Ecto neural progenitor cell (in vitro differentiated cells): ENCODE results near the gene STOML1.
"Not testable (repeated sequence)": the region's sequence is repeated elsewhere in the genome, so short reads cannot be mapped to it uniquely, and the experiment has no call there.

Source experiments
- DNase-seq: peaks from one replicate; pipeline ENCODE4 v3.0.0-alpha.2; 2018; ENCODE audit warnings: low spot score

STOML1 gene

DNA sequence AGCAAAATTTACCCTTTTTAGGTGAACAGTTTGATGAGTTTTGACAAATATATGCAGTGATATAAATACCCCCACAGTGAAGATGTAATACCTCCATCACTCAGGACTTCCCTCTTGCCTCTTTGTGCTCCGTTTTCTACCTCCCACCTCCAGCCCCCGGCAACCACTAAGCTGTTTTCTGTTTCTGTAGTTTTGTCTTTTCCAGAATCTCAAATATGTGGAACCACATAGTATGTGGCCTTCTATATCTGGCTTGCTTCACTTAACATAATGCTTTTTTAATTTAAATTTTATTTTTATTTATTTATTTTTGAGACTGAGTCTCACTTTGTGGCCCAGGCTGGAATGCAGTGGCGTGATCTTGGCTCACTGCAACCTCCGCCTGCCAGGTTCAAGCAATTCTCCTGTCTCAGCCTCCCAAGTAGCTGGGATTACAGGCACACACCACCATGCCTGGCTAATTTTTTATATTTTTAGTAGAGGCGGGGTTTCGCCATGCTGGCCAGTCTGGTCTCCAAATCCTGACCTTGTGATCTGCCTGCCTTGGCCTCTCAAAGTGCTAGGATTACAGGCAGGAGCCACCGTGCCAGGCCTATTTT lies 31.5 kb downstream of the STOML1 start:
- DNase-seq, result not testable (repeated sequence)

DNA sequence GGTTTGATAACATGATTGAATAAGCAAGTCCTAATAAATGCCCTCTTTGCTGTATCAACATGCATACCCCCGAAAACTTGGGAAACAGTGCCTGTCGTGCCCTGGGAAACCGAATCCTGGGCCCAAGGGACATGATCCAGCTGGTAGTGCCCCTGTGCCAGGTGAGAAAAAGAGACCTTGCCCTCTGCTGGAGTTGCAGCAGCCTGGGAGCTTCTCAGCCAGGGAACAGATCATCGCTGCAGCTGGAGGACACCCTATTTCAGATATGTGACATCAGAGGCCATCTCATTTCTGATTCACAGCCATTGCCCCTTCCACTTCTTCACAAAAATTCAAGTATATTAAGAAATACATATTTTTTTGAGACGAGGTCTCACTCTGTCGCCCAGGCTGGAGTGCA lies 32.3 kb downstream of the STOML1 start:
- no peak for DNase-seq

DNA sequence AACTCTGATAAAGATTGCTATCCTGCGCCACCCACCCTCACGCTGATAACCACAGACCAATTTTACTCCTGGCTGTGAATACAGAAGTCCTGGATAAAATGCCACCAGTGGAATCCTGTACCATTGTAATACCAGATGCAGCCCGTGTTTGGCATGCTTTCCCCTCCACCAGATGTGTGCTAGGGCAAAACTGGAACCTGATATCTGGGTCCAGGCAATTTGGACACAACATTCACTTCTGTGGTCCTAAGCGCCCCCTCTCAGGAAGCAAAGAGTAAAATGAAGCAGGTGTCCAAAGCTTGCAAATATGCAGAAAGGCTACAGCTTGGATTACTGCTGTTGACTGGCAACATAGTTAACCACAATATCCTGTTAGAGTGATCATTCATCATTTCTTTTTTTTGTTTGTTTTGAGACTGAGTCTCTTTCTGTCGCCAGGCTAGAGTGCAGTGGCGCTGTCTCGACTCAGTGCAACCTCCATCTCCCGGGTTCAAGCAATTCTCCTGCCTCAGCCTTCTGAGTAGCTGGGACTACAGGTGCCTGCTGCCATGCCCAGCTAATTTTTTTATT lies 33.0 kb downstream of the STOML1 start:
- DNase-seq, result no peak

DNA sequence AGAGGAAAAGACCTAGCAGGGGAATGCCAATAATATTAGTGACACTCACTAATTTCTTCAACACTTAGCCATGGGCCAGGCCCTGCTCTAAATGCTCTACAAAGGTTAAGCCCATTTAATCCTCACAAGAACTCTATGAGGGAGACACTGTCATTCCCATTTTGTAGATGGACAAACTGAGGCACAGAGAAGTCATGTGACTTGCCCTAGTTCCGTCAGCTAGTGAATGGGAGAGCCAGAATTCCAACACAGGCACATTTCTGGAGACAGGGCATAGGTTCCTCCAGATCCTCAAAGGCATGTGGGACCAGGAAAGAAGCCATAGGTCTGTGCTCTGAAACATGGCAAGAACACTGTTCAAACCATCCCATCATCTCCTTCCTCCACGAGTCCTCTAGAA lies 34.3 kb downstream of the STOML1 start:
- no peak for DNase-seq

DNA sequence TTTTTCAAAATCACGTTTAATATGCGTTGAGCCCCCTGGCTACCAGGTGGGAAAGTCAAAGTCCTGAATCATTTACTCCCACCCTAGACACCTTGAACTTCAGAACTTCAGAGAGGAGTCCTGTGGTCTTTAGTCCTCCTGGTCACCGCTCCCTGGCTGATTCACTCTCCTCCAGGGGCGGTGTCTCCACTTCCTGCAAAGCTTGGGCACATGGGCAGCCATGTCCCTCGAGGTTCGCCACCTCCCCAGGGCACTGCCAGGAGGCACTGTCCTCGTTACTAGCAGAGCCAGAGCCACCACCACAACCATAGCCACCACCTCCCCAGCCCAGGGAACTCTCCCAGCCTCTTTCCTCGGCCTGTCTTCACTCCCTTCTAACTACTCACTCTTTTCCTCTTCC lies 34.8 kb downstream of the STOML1 start:
- no peak for DNase-seq

DNA sequence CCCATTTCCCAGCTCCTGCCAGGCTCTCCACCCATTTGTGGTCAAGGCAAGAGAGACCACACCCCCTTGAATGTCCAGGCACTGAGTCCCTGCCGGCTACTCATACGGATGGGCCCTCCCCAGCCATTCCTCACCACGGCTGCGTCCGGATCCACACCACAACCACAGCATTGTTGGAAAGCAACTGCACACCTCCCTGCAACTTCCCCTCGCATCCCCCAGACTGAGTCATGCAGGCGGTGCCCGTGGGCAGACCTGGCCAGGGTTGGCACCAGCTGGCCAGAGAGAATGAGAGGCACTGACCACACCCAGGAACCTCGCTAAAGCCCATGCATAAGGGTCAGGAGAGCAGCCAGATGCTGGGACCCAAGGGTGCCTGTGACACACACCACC lies 35.4 kb downstream of the STOML1 start:
- DNase-seq, result no peak

DNA sequence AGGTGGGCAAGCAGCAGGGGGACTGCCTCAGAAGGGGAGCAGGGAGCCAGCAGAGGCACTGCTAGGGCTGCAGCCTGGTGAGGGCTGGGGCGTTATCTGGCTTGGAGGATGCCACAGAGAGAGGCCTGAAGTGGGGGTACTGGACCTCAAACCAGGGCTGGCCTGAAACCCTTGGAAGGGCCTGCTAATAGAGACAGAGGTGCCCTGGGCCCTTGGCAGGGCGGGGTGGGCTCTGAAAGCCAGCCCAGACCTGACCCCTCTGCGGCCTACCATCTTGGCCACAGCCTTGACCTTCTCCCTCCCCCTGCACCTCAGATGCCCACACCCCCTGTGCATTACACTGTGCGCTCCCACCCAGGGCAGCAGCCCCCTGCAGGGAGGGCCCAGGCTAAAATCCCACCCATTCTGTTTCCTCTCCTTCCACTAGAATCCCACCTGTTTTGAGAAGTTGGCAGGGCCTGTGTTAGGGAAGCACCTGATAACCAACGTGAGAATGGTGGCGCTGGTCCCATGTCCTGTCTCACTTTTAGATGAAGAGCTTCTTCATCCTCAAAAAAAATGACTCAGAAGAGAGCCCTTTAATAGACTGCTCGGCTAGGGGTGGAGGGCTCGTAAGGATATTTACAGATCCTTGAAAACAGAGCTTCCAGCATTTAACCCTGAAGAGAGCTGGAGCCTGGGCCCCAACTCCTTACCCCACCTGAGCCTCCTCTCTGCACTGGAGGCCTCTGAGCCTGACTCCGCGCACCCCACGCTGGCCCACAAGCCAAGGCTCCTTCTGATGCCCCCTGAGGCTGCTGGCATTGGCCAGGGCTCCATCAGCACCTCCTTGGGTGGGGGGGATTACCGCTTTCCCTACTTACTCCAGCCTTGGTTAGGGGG lies 36.0 kb downstream of the STOML1 start:
- DNase-seq, result no peak

DNA sequence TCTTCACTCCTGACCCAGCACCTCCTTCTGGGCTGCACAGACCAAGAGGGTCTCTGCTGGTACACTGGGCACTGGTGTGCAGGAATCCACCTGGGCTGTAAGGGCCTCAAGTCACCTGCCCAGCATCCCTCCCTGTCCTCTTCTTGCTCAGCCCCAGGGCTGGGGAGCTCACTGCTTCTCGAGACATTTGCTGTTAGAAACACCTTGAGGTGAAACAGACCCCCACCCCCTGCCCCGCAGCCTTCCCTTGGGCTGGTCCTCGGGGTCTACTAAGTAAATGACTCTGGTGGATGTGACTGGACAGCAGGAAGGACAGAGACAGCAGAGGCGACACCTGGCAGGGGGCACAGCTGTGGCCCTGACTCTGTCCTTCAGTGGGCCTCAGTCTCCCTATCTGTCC lies 36.8 kb downstream of the STOML1 start:
- no peak for DNase-seq

DNA sequence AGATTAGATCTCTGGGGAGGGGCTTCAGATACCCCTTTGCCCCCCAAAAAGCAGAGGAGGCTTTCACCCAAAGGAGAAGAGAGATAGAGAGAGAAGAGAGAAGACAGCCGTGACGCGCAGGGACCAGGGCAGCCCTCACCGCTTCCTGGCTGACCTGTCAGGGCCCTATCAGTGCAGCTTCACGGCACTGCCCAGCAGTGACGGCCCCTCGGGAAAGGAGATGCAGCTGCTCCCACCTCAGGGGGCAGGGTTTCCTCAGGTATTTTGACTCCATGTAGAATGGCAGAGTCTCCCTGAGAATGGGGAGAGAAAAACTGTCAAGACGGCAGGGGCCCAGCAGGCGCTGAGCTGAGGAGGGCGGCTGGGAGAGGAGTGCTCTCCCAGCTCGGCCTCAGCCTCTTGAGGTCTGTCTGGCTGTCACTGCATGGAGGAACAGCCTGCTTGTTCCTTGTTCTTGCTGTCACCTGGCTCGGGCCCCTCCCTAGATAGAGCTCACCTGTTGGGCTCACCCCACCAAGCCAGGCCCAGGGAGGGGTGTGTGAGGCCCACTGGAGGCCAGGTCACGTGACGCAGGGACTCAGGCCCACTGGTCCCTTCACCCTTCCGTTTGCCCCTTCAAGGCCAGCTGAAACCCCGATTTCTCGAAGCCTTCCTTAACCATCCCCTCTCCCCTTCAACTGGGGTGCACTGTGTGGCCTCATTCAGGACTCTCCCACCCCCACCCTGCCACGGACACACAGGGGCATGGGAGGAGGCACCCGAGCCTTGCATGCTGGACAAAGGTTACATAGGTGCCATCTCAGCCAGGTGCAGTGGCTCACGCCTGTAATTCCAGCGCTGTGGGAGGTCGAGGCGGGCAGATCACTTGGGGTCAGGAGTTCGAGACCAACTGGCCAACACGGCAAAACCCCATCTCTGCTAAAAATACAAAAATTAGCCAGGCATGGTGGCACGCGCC lies 37.6 kb downstream of the STOML1 start:
- DNase-seq, result no peak

DNA sequence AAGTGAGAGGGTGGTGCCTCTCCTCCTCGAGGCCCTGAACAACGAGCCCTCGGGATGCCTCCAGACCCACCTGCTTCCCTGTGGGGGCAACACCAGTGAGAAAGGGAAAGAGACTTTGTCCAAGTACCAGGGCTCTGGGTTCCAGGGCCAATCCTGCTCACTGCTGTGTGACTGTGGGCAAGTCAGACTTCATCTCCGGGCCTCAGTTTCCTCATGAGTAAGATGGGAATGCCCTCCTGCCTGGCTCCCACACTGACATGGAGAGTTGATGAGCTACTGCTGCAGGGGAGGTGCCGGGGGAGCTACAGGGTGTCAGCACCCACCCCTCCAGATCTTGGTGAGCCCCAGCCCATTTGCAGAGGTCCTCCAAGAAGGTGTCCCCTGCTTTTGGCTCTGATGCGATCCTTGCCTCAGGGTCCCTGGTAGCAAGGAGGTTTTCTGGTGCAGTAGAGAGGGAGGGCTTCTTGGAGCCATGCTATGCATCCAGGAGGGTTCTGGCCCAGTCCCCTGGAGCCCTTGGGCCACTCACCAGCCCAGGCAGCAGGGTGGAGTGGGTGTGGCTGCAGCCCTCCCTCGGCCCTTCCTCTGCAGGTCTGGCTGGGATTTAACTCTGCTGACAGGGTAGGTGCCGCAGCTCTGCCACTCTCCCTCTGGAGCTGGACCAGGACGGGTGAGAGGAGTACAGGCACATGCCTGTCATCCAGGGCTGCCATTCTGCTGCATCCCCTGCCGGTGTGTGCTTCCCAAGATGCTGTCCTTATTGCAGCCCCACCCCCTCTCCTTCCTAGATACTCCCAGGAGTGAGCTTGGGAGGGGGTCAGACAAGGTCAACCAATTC lies 39.0 kb downstream of the STOML1 start:
- DNase-seq, result no peak

DNA sequence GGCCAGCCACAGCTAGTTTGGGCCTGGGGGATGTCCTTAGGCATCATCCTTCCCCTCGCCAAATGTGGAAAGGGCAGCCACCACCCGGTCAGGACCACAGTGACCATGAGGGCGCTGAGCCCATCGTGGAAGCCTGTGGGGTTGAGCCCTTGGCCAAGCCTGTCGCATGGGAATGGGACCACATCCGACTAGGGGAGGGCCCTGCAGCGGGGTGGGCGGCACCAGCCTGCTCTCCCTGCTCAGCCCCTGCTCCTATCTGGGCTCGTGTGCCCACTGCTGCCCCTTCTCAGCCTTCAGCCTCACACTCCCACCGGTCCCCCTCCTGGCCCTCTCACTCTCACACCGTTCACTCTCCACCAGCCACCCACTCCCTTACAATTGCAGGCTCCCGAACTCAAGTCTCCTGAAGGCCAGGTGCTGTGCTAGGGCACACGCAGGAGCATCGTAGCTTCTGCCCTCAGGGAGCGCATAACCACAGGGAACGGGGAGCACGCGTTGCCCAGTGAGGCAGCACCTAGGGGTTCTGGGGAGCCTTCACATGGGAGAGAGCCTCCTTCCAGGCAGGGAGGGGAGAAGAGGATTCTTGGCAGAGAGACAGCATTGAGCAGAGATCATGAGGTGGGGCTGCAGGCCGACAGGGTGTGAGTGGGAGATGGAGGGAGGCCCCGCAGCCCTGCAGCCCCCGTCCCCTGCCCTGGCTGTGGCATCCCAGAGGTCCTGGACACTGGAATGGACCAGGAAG lies 39.8 kb downstream of the STOML1 start:
- DNase-seq, result no peak

DNA sequence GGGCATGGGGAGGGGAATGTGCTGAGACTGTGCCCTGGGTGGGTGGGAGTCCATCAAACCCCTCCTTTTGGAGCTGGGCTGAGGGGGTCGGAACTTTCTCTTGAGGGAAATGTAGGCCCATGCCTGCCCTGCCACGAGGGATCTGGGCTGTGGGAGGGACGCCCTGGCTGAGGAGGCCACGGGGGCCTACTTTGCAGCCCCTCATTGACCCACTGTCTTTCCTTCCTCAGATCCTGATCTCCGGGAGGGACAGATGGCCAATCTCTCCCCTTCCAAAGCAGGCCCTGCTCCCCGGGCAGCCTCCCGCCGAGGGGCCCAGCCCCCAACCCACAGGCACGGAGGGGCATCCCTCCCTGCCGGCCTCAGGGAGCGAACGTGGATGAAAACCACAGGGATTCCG lies 40.5 kb downstream of the STOML1 start:
- no peak for DNase-seq

DNA sequence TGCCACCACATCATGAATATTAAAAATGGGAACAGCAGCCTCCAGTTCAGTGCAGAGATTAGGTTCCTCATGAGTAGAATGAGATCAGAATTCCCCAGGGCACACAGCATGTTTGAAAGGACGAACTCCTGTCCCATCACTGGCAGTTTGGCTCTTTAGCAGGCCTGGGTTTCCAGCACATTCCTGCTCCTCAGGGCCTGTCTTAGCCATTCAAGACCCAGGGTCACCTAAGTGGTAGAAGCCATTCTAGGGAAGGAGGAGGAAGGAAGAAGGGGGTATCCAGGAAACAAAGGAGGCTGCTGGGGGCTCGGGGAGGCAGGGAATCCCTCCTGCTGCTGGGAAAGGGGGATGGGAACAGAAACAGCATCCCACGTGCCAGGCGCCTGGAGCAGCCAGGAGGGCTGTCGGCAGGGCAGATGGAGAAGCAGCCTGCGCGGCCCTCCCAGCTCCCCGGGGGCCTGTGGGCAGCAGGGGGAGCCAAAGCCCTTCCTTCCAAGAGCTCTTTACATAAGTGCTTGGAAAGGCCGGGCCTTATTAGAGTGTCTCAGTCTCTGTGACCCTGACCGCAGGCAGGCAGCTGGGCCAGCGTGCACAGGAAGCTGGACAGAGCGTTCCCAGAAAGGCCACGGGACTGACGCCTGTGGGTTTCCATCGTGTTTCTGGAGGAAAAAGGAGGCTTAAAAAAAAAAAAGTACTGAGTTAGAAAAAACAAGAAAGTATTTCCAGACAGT lies 41.1 kb downstream of the STOML1 start:
- DNase-seq, result peak; percentile 84

DNA sequence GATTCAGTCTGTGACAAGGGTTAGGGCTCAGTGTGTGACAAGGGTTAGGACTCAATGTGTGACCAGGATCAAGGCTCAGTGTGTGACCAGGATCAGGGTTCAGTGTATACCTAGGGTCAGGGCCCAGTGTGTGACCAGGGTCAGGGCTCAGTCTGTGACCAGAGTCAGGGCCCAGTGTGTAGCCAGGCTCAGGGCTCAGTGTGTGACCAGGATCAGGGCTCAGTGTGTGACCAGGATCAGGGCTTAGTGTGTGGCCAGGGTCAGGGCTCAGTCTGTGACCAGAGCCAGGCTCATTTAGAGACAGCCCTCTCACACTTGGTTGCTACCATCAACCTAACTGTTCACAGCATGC lies 41.6 kb downstream of the STOML1 start:
- DNase-seq, result no peak

DNA sequence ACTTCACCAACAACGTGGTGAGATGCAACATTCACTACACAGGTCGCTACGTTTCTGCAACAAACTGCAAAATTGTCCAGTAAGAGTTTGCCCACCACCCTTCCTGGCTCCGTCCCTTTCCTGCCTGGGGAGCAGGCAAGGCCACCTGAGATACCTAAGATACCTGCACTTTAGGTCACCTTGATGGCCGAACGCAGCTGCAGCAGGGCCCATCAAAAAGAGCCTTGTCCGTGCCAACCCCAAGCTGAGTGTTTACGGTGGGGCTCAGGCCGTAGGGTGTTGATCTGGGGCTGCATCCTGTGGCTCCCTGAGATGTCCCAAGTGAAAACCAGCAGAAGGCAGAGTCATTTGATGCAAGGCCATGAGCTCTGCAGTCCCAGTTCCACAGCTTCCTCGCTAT lies 42.6 kb downstream of the STOML1 start:
- no peak for DNase-seq

DNA sequence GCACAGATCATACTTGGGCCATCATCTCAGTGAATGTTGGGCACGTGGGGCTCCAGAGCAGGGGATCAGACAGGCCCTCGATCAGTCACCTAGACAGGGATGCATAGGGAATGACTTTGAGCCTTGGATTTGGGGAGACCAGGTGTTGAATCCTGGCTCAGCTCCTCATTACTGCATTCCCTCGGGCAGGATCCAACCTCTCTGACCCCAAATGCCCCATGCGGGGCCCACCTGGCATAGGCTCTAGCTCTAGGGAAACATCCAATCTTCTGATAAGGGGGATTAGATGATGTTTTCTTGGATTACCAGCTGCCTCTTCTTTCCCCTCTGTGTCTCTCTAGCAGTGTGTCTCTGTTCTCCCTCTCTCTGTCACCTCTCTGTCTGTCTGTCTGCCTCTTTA lies 43.1 kb downstream of the STOML1 start:
- no peak for DNase-seq

DNA sequence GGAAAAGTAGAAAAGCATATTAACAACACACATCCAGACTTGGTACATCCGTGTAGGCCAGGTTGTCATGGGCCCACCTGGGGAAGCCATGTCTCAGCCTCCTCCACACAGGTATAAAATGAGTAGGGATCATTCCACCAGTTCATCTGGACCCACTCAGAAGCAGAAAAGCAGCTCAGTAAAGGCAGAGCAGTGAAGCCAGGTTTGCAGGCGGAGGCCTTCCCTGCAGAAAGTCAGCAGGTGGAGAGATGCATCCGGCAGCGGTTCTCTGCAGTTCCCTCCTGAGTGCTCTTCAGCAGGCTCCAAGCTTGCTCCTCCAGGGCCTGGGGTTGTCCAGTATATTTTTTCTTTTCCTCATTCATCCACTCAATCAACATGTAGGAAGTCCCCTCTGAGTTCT lies 43.7 kb downstream of the STOML1 start:
- no peak for DNase-seq

DNA sequence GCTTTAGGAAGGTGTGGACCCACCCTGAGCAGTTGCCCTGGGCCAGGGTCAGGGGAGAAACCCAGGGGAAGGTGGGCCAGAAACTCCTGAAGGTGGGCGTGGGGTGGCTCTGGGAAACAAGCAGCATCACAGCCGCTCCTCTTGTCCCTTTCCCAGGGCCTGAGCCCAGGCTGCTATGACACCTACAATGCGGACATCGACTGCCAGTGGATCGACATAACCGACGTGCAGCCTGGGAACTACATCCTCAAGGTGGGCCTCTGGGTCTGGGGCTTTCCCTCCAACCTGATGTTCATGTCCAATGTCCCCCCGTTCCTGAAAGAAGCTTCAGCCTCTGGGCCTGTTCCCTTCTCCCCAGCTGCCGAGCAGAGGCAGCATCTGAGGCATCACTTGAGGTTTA lies 44.4 kb downstream of the STOML1 start:
- no peak for DNase-seq

DNA sequence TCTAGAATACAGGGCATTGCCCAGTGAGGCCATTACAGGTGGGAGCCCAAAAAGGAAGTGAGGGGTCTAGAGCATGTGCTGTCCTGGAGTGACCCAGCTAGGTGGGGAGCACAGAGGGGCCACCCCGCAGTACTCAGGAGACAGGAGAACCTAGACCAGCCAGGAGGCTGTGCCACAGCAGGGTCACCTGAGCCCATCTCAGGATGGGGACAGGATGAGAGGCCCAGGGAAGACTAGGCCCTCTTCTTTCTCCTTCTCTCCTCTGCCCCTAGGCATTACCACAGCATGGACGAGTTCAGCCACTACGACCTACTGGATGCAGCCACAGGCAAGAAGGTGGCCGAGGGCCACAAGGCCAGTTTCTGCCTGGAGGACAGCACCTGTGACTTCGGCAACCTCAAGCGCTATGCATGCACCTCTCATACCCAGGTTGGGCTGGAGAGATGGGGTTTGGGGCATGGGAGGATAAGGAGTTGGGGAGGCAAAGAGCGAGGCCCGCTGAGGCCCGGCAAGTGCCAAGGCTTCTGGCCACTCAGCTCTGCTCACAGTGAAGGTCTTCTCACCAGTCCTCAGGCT lies 45.2 kb downstream of the STOML1 start:
- no peak for DNase-seq
